ENCODE results near the gene CLEC2A.
A peak's percentile ranks its signal among the peaks of the same experiment; 100 is the strongest.
"Not testable (repeated sequence)": the region's sequence is repeated elsewhere in the genome, so short reads cannot be mapped to it uniquely, and the experiment has no call there.

Gene CLEC2A

DNA sequence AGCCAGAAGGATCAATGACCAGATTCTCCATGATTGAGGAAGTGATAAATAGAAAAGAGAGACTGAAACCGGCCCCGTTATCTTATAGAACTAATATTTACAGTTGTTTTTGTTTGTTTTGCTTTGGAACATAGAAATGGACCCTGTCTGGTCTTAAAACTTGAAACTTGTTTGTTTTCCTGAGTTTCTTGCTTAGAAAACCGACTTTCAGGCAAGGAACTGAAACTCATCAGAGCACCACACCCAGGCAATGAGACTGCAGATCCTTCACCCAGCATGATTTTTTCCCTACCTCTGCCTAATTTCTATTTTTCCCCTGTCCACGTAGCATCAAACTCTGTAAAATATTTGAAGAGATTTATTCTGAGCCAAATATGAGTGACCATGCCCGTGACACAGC, 28.4 kb upstream of the CLEC2A start:
- TF ChIP-seq SPI1 (IDR thresholded peaks at IDR 0.05; ENCODE audit: low read depth, low read length), result peak; percentile 52; the same call in 1 of the 2 replicates
- TF ChIP-seq POLR2A (IDR thresholded peaks at IDR 0.05; ENCODE audit: low read depth, low read length), result no peak
- TF ChIP-seq POU2F2 (IDR thresholded peaks at IDR 0.05; ENCODE audit: low read depth, low read length), result no peak
- DNase-seq (ENCODE audit: insufficient read length, low spot score) (no peak), FAIRE-seq (no peak)

DNA sequence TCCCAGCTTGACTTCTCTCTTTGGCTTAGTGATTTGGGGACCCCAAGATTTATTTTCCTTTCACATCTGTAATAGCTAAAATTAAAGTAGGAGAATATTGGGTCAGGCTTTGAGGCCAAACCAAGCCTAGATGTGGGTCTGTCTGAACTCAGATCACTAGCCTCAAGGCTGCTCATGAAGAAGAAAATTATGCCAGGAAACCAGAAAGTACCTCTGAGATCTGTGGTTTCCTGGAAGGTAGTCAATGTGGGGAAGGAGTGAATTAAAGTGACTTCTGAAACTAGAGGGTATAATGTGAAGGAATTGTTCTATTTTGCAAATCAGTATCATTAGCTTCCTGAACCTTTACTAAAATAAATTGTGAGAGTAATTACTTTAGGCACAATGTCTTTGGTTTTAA, 25.7 kb upstream of the CLEC2A start:
- FAIRE-seq (no peak), DNase-seq (ENCODE audit: insufficient read length, low spot score) (no peak)
- no peak for TF ChIP-seq POLR2A (IDR thresholded peaks at IDR 0.05; ENCODE audit: low read depth, low read length)
- no peak for TF ChIP-seq SPI1 (IDR thresholded peaks at IDR 0.05; ENCODE audit: low read depth, low read length)

GRCh38 chr12:9952954-9953729, 21.0 kb upstream of the CLEC2A start:
- not testable (repeated sequence) for FAIRE-seq; DNase-seq (ENCODE audit: insufficient read length, low spot score)

DNA sequence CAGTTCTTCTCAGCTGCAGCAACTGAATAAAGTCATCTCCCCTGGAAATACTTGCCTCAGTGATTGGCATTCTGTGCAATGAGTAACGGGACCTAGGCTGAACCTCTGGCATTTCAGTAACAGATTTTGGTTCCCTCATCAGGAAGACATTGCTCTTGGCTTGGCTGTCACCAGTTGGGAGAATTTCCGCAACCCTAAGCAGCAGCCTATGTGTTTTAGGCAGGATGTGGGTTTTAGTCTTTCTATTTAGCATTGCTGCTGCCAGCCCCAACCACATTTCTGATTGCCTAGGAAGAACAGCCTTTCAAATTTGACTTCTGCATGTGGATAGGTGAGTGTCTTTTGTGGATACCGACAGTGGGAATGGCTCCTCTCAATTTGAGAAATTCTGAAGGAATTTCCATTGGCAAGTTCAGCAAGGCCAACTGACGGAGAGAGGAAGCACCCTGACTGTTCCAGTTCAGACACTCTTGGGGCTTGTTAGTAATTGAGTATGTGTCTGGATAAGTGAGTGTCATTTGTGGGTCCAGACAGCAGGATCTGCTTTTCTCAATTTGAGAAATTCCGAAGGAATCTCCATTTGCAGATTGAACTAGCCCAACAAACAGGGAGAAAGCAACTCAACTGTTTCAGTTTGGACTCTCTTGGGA, 19.0 kb upstream of the CLEC2A start:
- TF ChIP-seq POLR2A (IDR thresholded peaks at IDR 0.05; ENCODE audit: low read depth, low read length), result no peak
- TF ChIP-seq PAX5 (IDR thresholded peaks at IDR 0.05; ENCODE audit: insufficient read depth, low read length, severe bottlenecking), result no peak
- no peak for TF ChIP-seq POU2F2 (IDR thresholded peaks at IDR 0.05; ENCODE audit: low read depth, low read length)
- TF ChIP-seq SPI1 (IDR thresholded peaks at IDR 0.05; ENCODE audit: low read depth, low read length), result no peak
- no peak for TF ChIP-seq TAF1 (IDR thresholded peaks at IDR 0.05; ENCODE audit: low read depth, low read length)
- TF ChIP-seq POLR2AphosphoS5 (IDR thresholded peaks at IDR 0.05; ENCODE audit: low read depth, low read length), result no peak
- peak; percentile 87 for FAIRE-seq
- no peak for DNase-seq (ENCODE audit: insufficient read length, low spot score)

DNA sequence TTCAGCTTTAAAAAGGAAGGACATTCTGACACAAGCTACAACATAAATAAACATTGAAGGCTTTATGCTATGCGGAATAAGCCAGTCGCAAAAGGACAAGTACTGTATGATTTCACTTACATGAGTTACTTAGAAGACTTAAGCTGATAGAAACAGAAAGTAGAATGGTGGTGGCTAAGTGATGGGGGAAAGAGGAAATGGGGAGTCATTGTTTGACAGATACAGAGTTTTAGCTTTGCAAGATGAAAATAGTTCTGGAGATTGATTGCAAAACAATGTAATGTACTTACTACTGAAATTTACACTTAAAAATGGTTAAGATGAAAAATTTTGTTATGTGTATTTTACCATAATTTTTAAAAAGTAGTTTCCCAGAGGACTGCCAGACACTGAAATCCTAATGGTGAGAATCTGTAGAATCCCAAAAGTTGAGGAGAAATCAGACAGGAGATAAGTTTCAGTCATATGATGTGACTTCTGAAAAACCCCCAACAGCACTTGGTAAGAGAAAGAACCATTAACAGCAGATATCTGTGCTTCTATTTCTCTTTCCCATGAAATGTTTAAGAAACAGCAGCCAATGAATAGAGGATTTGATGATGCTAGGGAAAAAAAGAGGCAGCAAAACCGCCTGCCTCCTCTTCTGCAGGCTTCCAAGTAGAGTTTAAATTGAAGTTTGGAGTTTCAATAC, 16.6 kb upstream of the CLEC2A start:
- no peak for TF ChIP-seq POLR2AphosphoS5 (IDR thresholded peaks at IDR 0.05; ENCODE audit: low read depth, low read length)
- peak; percentile 95 for TF ChIP-seq SPI1 (IDR thresholded peaks at IDR 0.05; ENCODE audit: low read depth, low read length)
- DNase-seq (ENCODE audit: insufficient read length, low spot score), result no peak
- peak; percentile 78 for FAIRE-seq

- no peak for DNase-seq (ENCODE audit: insufficient read length, low spot score)
- FAIRE-seq, result no peak
These were observed 15.5 kb upstream of the CLEC2A start for GRCh38 chr12:9947674-9948073.

GRCh38 chr12:9944391-9944790, 12.2 kb upstream of the CLEC2A start:
- FAIRE-seq (no peak), DNase-seq (ENCODE audit: insufficient read length, low spot score) (no peak)
- TF ChIP-seq TAF1 (IDR thresholded peaks at IDR 0.05; ENCODE audit: low read depth, low read length) (no peak), PAX5 (IDR thresholded peaks at IDR 0.05; ENCODE audit: insufficient read depth, low read length, severe bottlenecking) (no peak), POU2F2 (IDR thresholded peaks at IDR 0.05; ENCODE audit: low read depth, low read length) (no peak), POLR2AphosphoS5 (IDR thresholded peaks at IDR 0.05; ENCODE audit: low read depth, low read length) (no peak), SPI1 (IDR thresholded peaks at IDR 0.05; ENCODE audit: low read depth, low read length) (no peak), POLR2A (IDR thresholded peaks at IDR 0.05; ENCODE audit: low read depth, low read length) (no peak)

More at GRCh38 chr12:9947674-9948073, 15.5 kb upstream of the CLEC2A start:
- TF ChIP-seq POLR2A (IDR thresholded peaks at IDR 0.05; ENCODE audit: low read depth, low read length) (no peak), SPI1 (IDR thresholded peaks at IDR 0.05; ENCODE audit: low read depth, low read length) (peak; percentile 89)

DNA sequence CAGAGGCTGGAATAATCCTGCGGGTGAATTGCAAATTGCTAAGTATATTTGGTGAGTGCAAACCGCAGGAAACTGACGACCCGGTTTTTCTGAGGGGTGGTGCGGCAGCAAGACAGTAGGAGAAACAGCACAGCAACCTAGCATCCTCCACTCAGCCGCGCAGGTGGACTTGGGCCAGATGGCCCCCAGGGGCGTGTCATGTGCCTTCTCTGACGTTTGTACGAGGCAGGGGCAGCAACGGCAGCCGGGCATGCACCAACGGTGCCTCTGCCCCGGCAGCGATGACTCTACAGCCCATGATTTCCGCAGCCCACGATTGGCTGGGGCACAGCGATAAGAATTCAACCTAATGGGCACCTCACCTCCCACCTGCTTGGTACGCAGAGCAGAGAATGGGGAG, 11.1 kb upstream of the CLEC2A start:
- TF ChIP-seq POLR2AphosphoS5 (IDR thresholded peaks at IDR 0.05; ENCODE audit: low read depth, low read length), result no peak
- TF ChIP-seq POLR2A (IDR thresholded peaks at IDR 0.05; ENCODE audit: low read depth, low read length), result no peak
- TF ChIP-seq PAX5 (IDR thresholded peaks at IDR 0.05; ENCODE audit: insufficient read depth, low read length, severe bottlenecking), result no peak
- no peak for TF ChIP-seq SPI1 (IDR thresholded peaks at IDR 0.05; ENCODE audit: low read depth, low read length)
- TF ChIP-seq TAF1 (IDR thresholded peaks at IDR 0.05; ENCODE audit: low read depth, low read length), result no peak
- no peak for TF ChIP-seq POU2F2 (IDR thresholded peaks at IDR 0.05; ENCODE audit: low read depth, low read length)
- DNase-seq (ENCODE audit: insufficient read length, low spot score), result no peak
- FAIRE-seq, result no peak

DNA sequence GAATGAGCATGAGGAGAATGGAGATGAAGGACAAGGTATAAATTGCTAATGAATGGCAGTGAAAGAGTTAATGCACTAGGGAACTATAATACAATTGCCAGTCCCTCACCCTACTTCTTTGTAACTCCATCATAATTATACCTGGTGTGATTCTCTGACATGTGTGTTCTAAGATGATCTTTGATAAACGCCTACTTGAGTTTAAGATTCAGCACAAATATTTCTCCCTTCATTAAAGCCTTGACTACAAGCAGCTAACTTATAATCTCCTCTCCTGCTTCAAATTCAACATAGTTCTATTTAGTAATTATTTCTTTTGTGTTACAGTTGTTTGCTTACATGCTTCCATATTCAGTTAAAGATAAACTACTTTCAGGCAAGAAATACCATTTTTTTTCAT, 9.7 kb upstream of the CLEC2A start:
- TF ChIP-seq PAX5 (IDR thresholded peaks at IDR 0.05; ENCODE audit: insufficient read depth, low read length, severe bottlenecking), result no peak
- TF ChIP-seq SPI1 (IDR thresholded peaks at IDR 0.05; ENCODE audit: low read depth, low read length), result no peak
- TF ChIP-seq TAF1 (IDR thresholded peaks at IDR 0.05; ENCODE audit: low read depth, low read length), result no peak
- no peak for TF ChIP-seq POLR2A (IDR thresholded peaks at IDR 0.05; ENCODE audit: low read depth, low read length)
- TF ChIP-seq POLR2AphosphoS5 (IDR thresholded peaks at IDR 0.05; ENCODE audit: low read depth, low read length), result no peak
- no peak for TF ChIP-seq POU2F2 (IDR thresholded peaks at IDR 0.05; ENCODE audit: low read depth, low read length)
- FAIRE-seq, result no peak
- no peak for DNase-seq (ENCODE audit: insufficient read length, low spot score)

- FAIRE-seq, result no peak
- TF ChIP-seq POLR2AphosphoS5 (IDR thresholded peaks at IDR 0.05; ENCODE audit: low read depth, low read length), result no peak
- TF ChIP-seq PAX5 (IDR thresholded peaks at IDR 0.05; ENCODE audit: insufficient read depth, low read length, severe bottlenecking), result no peak
- no peak for TF ChIP-seq SPI1 (IDR thresholded peaks at IDR 0.05; ENCODE audit: low read depth, low read length)
- no peak for TF ChIP-seq POU2F2 (IDR thresholded peaks at IDR 0.05; ENCODE audit: low read depth, low read length)
- no peak for TF ChIP-seq TAF1 (IDR thresholded peaks at IDR 0.05; ENCODE audit: low read depth, low read length)
- TF ChIP-seq POLR2A (IDR thresholded peaks at IDR 0.05; ENCODE audit: low read depth, low read length), result no peak
- DNase-seq (ENCODE audit: insufficient read length, low spot score), result no peak
These were observed 8.2 kb upstream of the CLEC2A start for GRCh38 chr12:9940375-9940774.
